ENCODE data around the gene PCGF1.

Gene PCGF1

GRCh38 chr2:74507145-74507925 is at the start of gene PCGF1:
PCGF1 (minus strand) TSS chr2:74507695; CDS start chr2:74507668, 27 bp downstream.
- peak; percentile 93 to 97 for DNase-seq

- no peak for DNase-seq
Observed at GRCh38 chr2:74556831-74557370, 49.4 kb upstream of the PCGF1 start.

GRCh38 chr2:74556159-74556558 is 48.7 kb upstream of the PCGF1 start:
- no peak for DNase-seq

GRCh38 chr2:74555610-74556103 is 48.2 kb upstream of the PCGF1 start:
- no peak for DNase-seq

GRCh38 chr2:74554820-74555531 is 47.5 kb upstream of the PCGF1 start:
- DNase-seq = no peak

- peak; percentile 48 to 72 for DNase-seq
Observed at GRCh38 chr2:74553892-74554819, 46.7 kb upstream of the PCGF1 start, which contains the start of the genes DOK1 and LOXL3. DOK1 (plus strand) TSS chr2:74554720; CDS start chr2:74554755, 35 bp downstream. LOXL3 (minus strand) TSS chr2:74553942; CDS start chr2:74552634, 1,308 bp downstream.

GRCh38 chr2:74552914-74553811 is 45.7 kb upstream of the PCGF1 start:
- no peak for DNase-seq

- DNase-seq = no peak
Observed at GRCh38 chr2:74551942-74552913, 44.7 kb upstream of the PCGF1 start.

GRCh38 chr2:74551530-74551929 is 44.0 kb upstream of the PCGF1 start:
- DNase-seq = no peak

- DNase-seq = no peak
Observed at GRCh38 chr2:74550231-74550630, 42.7 kb upstream of the PCGF1 start.

- peak in 1 of 2 experiments; percentile 85 for DNase-seq
Observed at GRCh38 chr2:74548900-74549826, 41.7 kb upstream of the PCGF1 start.

- DNase-seq = peak; percentile 34 to 85
Observed at GRCh38 chr2:74548285-74548899, 40.9 kb upstream of the PCGF1 start.

- DNase-seq = no peak
Observed at GRCh38 chr2:74546004-74546403, 38.5 kb upstream of the PCGF1 start.

- DNase-seq = no peak
Observed at GRCh38 chr2:74544634-74545033, 37.1 kb upstream of the PCGF1 start.

- DNase-seq = no peak
Observed at GRCh38 chr2:74542978-74543377, 35.5 kb upstream of the PCGF1 start.

GRCh38 chr2:74540291-74540690 is 32.8 kb upstream of the PCGF1 start:
- no peak for DNase-seq

- no peak for DNase-seq
Observed at GRCh38 chr2:74538881-74539339, 31.4 kb upstream of the PCGF1 start.

GRCh38 chr2:74537140-74537539 is 29.6 kb upstream of the PCGF1 start:
- no peak for DNase-seq
